ENCODE data around the gene C1QTNF12.

Gene C1QTNF12

GRCh38 chr1:1232208-1232795, 14.2 kb downstream of the C1QTNF12 start, which contains the start of gene B3GALT6:
B3GALT6 (plus strand) TSS chr1:1232237; CDS start chr1:1232279, 42 bp downstream.
- no peak for TF ChIP-seq CTCF (IDR thresholded peaks at IDR 0.05; ENCODE audit: low read length, missing control alignments)
- DNase-seq (ENCODE audit: low read depth): no peak
- peak within 1 kb of the TSS; percentile 89 for H3K4me3 ChIP-seq (replicated peaks; ENCODE audit: low read depth, low read length)

- peak; percentile 97 for DNase-seq (ENCODE audit: low read depth)
- peak within 1 kb of the TSS; percentile 89 for H3K4me3 ChIP-seq (replicated peaks; ENCODE audit: low read depth, low read length)
- no peak for TF ChIP-seq CTCF (IDR thresholded peaks at IDR 0.05; ENCODE audit: low read length, missing control alignments)
Observed at GRCh38 chr1:1231400-1232207, 14.9 kb downstream of the C1QTNF12 start, which contains the start of gene SDF4. SDF4 (minus strand) TSS chr1:1232001; CDS start chr1:1228772, 3,229 bp downstream.

- DNase-seq (ENCODE audit: low read depth): peak; percentile 75
- TF ChIP-seq CTCF (IDR thresholded peaks at IDR 0.05; ENCODE audit: low read length, missing control alignments): peak; percentile 47
- peak overlapping the region; percentile 89 for H3K4me3 ChIP-seq (replicated peaks; ENCODE audit: low read depth, low read length)
Observed at GRCh38 chr1:1230656-1231399, 15.7 kb downstream of the C1QTNF12 start.

- no peak for TF ChIP-seq CTCF (IDR thresholded peaks at IDR 0.05; ENCODE audit: low read length, missing control alignments)
- H3K4me3 ChIP-seq (replicated peaks; ENCODE audit: low read depth, low read length): no peak overlapping the region
- no peak for DNase-seq (ENCODE audit: low read depth)
Observed at GRCh38 chr1:1229770-1230169, 16.8 kb downstream of the C1QTNF12 start.

- no peak for TF ChIP-seq CTCF (IDR thresholded peaks at IDR 0.05; ENCODE audit: low read length, missing control alignments)
- no peak overlapping the region for H3K4me3 ChIP-seq (replicated peaks; ENCODE audit: low read depth, low read length)
- DNase-seq (ENCODE audit: low read depth): no peak
Observed at GRCh38 chr1:1228596-1229321, 17.8 kb downstream of the C1QTNF12 start.

- no peak for DNase-seq (ENCODE audit: low read depth)
- H3K4me3 ChIP-seq (replicated peaks; ENCODE audit: low read depth, low read length): no peak overlapping the region
- TF ChIP-seq CTCF (IDR thresholded peaks at IDR 0.05; ENCODE audit: low read length, missing control alignments): no peak
Observed at GRCh38 chr1:1228187-1228586, 18.3 kb downstream of the C1QTNF12 start.

All from fibroblast of pulmonary artery (primary cell).